Body of pancreas (tissue), 4 donors: ENCODE results near the gene FAHD1. TPM values are rescaled to one million over a fixed set of nuclear protein-coding genes. Genes with fewer than 3 reads are reported as not detected.

ENCODE experiments used
- ATAC-seq: fragments of 150-250 bp; one replicate; pipeline ENCODE4 v1.9.1; 2016
- DNase-seq, 4 donors: peaks; one replicate each; pipeline ENCODE4 v3.0.0-alpha.2; 2019
- H3K27ac ChIP-seq, 4 donors: fragments of 200-600 bp; sonication (generic); 1 replicate in 3 of 4; 2 replicates in 1 of 4; pipeline versions ENCODE4 v1.5.1 to v1.6.1; 2016 to 2019; ENCODE audit warnings: mild to moderate bottlenecking in 1 of 4, mixed read lengths in 1 of 4, moderate library complexity in 1 of 4
- H3K27me3 ChIP-seq, 2 donors: fragments of 200-600 bp; sonication (generic); one replicate each; pipeline ENCODE4 v1.6.0; 2016; ENCODE audit warnings: mild to moderate bottlenecking in 1 of 2
- H3K36me3 ChIP-seq, 2 donors: fragments of 200-600 bp; sonication (generic); replicated peaks in 1 of 2; 2 replicates each; pipeline ENCODE4 v1.5.1; 2016; ENCODE audit warnings: low read depth in 2 of 2; ENCODE audit not compliant: insufficient read depth in 1 of 2
- H3K4me1 ChIP-seq: fragments of 200-600 bp; sonication (generic); one replicate; pipeline ENCODE4 v1.6.0; 2016
- H3K4me3 ChIP-seq, 2 donors: fragments of 200-600 bp; sonication (generic); 1 replicate in 1 of 2; 2 replicates in 1 of 2; pipeline ENCODE4 v1.5.1; 2016 to 2019
- H3K9me3 ChIP-seq, 3 donors: fragments of 200-600 bp; sonication (generic); 1 replicate in 2 of 3; 2 replicates in 1 of 3; pipeline ENCODE4 v1.5.1; 2016
- POLR2A ChIP-seq, 3 donors: fragments of 450-650 bp; IDR thresholded peaks; one replicate each; pipeline ENCODE4 v1.6.1; 2016; ENCODE audit warnings: antibody characterized with exemption in 3 of 3, mild to moderate bottlenecking in 2 of 3
- WGBS, 2 donors: methylation state at CpG; one replicate each; pipeline ENCODE4 v1.1.5; 2017; 5-methylcytosine and 5-hydroxymethylcytosine counted together
- intact Hi-C: fragments of 100-400 bp; cut with DNase I; formaldehyde crosslinking; loops from one replicate; pipeline ENCODE4 v1.15.1; 2023
- total RNA-seq, 2 donors: library from RNA; depleted of rRNA; stranded (reverse); fragments of >200 nt; gene quantifications; one replicate each; pipeline ENCODE4 v1.1.0, GENCODE V29; 2016
- TF ChIP-seq, protein P1 (sequence below), 7 experiments: fragments of 450-650 bp in 4 of 7; fragments of 200-600 bp in 3 of 7; sonication (generic) in 3 of 7; IDR thresholded peaks; one replicate each; pipeline ENCODE4 v1.5.1; 2016 to 2019; ENCODE audit warnings: antibody characterized with exemption in 7 of 7

FAHD1 gene
- total RNA-seq, 2 donors from 2014 or later = 32.6 to 50.8 TPM

DNA sequence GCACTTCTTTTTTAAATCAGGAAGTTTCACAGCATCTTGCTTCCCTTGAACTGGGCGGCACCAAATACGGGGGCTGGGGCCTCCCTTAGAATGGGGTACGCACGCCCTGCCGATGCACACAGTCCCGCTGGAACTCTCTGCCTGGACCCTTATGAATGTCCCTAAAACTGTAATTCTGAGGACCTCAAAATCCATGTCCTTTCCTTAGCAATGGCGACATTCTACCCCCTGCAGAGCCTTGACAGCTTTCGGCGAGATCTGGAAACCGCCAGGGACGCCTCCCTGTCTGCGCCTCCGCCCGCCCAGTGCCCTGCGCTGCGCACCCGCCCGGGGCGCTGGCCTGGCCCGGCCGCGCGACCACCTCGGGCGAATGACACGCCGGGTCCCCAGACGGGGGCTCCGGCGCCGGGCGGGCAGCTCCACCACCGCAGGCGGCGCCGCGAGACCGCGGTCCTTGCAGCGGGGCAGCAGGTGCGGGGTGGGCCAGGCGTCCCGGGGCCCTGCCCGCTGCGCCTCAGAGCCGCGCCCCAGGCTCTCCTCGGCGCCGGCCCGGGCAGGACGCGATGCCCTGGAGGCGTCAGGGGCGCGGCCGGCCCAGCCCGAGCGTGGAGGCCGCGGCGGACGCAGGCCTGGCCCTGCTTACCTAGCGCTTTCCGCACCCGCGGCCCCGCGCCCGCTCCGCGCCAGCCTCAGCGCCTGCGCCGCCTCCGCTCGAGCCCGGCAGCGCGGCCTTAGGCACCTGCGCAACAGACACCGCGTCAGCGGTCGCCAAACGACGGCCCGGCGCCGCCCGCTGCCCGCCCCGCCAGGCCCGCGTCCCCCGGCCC is 929 bp upstream of the FAHD1 start:
- H3K9me3 ChIP-seq = no peaks in the 10 kb centered on the region
- intact Hi-C loops = no loop called here
- H3K27ac ChIP-seq = peak overlapping the region; percentile 84 to 96 (median 91)
- H3K4me1 ChIP-seq = peaks cover 67% of the 10 kb centered on the region
- H3K27me3 ChIP-seq = no peaks in the 10 kb centered on the region
- H3K4me3 ChIP-seq = peak overlapping the region in 1 of 2 donors; percentile 39
- TF ChIP-seq, protein P1, sequence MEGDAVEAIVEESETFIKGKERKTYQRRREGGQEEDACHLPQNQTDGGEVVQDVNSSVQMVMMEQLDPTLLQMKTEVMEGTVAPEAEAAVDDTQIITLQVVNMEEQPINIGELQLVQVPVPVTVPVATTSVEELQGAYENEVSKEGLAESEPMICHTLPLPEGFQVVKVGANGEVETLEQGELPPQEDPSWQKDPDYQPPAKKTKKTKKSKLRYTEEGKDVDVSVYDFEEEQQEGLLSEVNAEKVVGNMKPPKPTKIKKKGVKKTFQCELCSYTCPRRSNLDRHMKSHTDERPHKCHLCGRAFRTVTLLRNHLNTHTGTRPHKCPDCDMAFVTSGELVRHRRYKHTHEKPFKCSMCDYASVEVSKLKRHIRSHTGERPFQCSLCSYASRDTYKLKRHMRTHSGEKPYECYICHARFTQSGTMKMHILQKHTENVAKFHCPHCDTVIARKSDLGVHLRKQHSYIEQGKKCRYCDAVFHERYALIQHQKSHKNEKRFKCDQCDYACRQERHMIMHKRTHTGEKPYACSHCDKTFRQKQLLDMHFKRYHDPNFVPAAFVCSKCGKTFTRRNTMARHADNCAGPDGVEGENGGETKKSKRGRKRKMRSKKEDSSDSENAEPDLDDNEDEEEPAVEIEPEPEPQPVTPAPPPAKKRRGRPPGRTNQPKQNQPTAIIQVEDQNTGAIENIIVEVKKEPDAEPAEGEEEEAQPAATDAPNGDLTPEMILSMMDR (IDR thresholded peaks at IDR 0.05) = peak in 2 of 7 experiments; percentile 14 to 19
- TF ChIP-seq POLR2A (IDR thresholded peaks at IDR 0.05) = no peak
- 0 to 1% methylated on average over 11 to 76 of the region's 96 CpGs for WGBS, 2 donors
- ATAC-seq (peak; percentile 63), DNase-seq (peak; percentile 65 to 78 (median 70))
- no peaks in the 10 kb centered on the region for H3K36me3 ChIP-seq

DNA sequence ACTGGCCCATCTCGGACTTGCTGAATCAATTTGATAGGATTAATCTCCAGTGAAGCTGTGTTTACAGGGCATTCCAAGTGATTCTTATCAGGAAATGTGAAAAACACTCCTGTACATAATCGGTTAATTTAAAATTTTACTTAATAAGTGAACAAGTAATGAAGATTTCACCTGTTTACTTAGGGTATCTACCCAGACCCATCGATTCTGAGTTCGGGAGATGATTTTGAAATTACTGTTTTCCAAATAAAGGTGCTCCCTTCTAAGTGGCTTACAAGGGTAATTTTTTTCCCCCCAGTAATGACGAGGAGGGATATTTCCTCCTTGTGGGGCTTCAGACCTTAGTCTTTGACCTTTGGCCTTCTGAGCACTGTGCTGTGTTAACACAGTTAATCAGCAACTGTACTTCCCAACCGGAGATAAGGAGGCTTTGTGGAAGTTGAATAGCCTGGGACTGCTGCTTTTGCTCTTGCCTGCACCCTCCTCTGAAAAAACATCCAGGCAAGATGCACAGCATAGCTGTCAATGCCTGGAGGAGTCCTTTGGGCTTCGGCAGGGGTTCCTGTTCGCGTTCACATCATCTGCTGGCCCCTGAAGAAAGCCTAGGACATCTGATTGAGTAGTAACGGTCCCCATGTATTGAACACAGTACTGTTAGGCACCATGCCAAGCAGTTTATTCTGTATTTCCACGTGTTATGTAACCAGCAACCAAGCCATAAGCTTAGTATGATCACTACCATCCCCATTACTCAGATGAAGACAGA is 1.8 kb downstream of the FAHD1 start:
- Histone ChIP-seq H3K4me3 (no peak overlapping the region), H3K27ac (peak overlapping the region; percentile 14 to 96 (median 70)), H3K4me1 (peaks cover 66% of the 10 kb centered on the region), H3K27me3 (no peaks in the 10 kb centered on the region), H3K9me3 (no peaks in the 10 kb centered on the region), H3K36me3 (no peaks in the 10 kb centered on the region)
- ATAC-seq (no peak), DNase-seq (no peak)
- WGBS, 2 donors = 14 to 17% methylated on average over 11 of the region's 11 CpGs
- intact Hi-C loops = no loop called here
- no peak for TF ChIP-seq POLR2A (IDR thresholded peaks at IDR 0.05)
- TF ChIP-seq, protein P1 (IDR thresholded peaks at IDR 0.05) = no peak

DNA sequence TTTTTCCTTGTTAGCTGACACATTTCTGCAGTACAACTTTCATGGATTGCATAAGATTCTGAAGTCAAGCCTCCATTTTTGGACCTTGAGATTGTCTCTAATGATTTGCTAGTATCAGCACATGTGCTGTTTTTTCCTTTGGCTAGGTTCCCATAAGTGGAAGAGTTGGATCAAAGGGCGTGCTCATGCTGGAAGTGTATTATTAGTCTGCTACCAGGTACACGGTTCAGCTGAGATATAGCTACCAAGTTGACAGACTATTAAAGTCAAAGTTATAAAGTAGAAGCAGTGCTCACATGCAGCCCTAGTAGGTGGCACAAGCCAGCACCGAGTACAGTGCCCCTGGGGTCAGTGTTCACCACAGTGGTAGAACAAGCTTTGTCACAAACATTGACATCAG is 3.2 kb downstream of the FAHD1 start:
- 11 to 17% methylated on average over 3 of the region's 3 CpGs for WGBS, 2 donors
- no peaks in the 10 kb centered on the region for H3K27me3 ChIP-seq
- H3K27ac ChIP-seq = peak overlapping the region; percentile 45 to 96 (median 76)
- H3K4me1 ChIP-seq = peaks cover 52% of the 10 kb centered on the region
- H3K4me3 ChIP-seq = no peak overlapping the region
- peak; percentile 43 to 73 (median 58) for DNase-seq
- peak; percentile 16 for ATAC-seq
- H3K36me3 ChIP-seq = no peaks in the 10 kb centered on the region
- TF ChIP-seq, protein P1 (IDR thresholded peaks at IDR 0.05) = no peak
- TF ChIP-seq POLR2A (IDR thresholded peaks at IDR 0.05) = peak in 2 of 3 donors; percentile 41 to 61
- intact Hi-C loops = no loop called here
- H3K9me3 ChIP-seq = no peaks in the 10 kb centered on the region

DNA sequence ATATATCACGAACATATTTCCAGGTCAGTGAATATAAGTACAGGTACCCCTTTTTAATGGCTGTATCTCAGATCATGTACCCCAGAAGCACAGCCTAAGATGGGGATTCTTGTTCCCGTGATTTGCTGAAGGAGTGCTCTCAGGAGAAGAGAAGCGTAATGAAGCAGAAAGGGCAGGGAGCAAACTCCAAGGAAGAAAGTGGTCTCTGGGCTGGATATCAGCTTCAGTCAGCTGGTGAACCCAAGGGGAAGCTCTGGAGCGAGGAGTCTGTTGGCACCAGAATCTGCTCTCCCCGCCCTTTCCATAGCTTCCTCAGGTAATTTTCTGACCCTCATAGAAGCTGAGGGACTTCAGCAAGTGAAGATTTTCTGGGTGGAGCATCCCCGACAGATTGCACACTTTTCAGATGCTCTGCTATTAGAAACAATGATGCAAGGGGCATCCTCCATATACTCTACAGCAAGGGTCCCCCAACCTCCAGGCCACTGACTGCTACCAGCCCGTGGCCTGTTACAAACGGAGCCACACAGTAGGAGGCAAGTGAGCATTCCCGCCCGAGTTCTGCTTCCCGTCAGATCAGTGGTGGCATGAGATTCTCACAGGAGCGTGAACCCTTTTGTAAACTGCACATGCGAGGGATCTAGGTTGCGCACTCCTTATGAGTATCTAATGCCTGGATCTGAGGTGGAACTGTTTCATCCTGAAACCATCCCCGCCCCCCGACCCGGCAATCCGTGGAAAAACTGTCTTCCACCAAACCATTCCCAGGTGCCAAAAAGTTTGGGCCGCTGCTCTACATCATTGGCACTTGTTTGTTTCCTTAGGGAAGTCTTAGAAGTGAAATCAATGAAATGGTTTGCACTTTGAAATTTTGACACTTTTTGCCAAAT is 4.4 kb downstream of the FAHD1 start:
- H3K4me3 ChIP-seq = no peak overlapping the region
- H3K36me3 ChIP-seq = no peaks in the 10 kb centered on the region
- WGBS, 2 donors = 75 to 83% methylated on average over 15 to 19 of the region's 19 CpGs
- ATAC-seq (no peak), DNase-seq (no peak)
- TF ChIP-seq POLR2A (IDR thresholded peaks at IDR 0.05) = no peak
- TF ChIP-seq, protein P1 (IDR thresholded peaks at IDR 0.05) = no peak
- intact Hi-C loops = no loop called here
- H3K27me3 ChIP-seq = no peaks in the 10 kb centered on the region
- H3K9me3 ChIP-seq = no peaks in the 10 kb centered on the region
- peak overlapping the region in 3 of 4 donors; percentile 56 to 96 (median 95) for H3K27ac ChIP-seq
- peaks cover 45% of the 10 kb centered on the region for H3K4me1 ChIP-seq
